Cardiac fibroblast (primary cell): Measurements from ENCODE around the gene PDE4B.
A peak's percentile ranks its signal among the peaks of the same experiment; 100 is the strongest.

Experiments
- DNase-seq, 2 donors: peaks; one replicate each; pipeline versions ENCODE4 v3.0.0 to v3.0.0-alpha.2; 2010; ENCODE audit warnings: low read depth in 2 of 2
- H3K4me3 ChIP-seq, 2 donors: replicated peaks in 1 of 2; 1 replicate in 1 of 2; 2 replicates in 1 of 2; pipeline ENCODE4 v1.5.1; 2011; ENCODE audit warnings: low read depth in 2 of 2, low read length in 2 of 2, mild to moderate bottlenecking in 2 of 2, moderate library complexity in 1 of 2
- CTCF ChIP-seq: IDR thresholded peaks from one replicate; pipeline ENCODE4 v1.5.1; 2011; ENCODE audit warnings: low read depth, mild to moderate bottlenecking, low read length, inconsistent platforms

PDE4B gene

GRCh38 chr1:66351478-66351877 is 558.8 kb downstream of the PDE4B start:
- peak; percentile 64 to 69 for DNase-seq
- H3K4me3 ChIP-seq: no peak overlapping the region
- TF ChIP-seq CTCF: no peak

GRCh38 chr1:66351913-66352312 is 559.2 kb downstream of the PDE4B start:
- DNase-seq: no peak
- no peak overlapping the region for H3K4me3 ChIP-seq
- no peak for TF ChIP-seq CTCF

- no peak for TF ChIP-seq CTCF
- no peak for DNase-seq
- no peak overlapping the region for H3K4me3 ChIP-seq
Measured at GRCh38 chr1:66352792-66353191, 560.1 kb downstream of the PDE4B start.

GRCh38 chr1:66353257-66353656 is 560.6 kb downstream of the PDE4B start:
- DNase-seq: peak; percentile 26 to 59
- TF ChIP-seq CTCF: no peak
- H3K4me3 ChIP-seq: no peak overlapping the region

GRCh38 chr1:66354311-66355201 is 561.9 kb downstream of the PDE4B start:
- H3K4me3 ChIP-seq: peak overlapping the region in 1 of 2 donors; percentile 6
- peak; percentile 46 to 71 for DNase-seq
- no peak for TF ChIP-seq CTCF

- H3K4me3 ChIP-seq: no peak overlapping the region
- TF ChIP-seq CTCF: no peak
- DNase-seq: no peak
Measured at GRCh38 chr1:66355756-66356155, 563.1 kb downstream of the PDE4B start.
